Stimulated activated CD8-positive, alpha-beta memory T cell treated with anti-CD3 and anti-CD28 coated beads, Interleukin-4, amount 100 ng/mL, for 4 hours (primary cell): ENCODE measurements around the gene SLC22A23.

ENCODE experiments used
- DNase-seq, 2 donors: peaks; one replicate each; pipeline ENCODE4 v3.0.0-alpha.2; 2020; ENCODE audit warnings: low read depth in 2 of 2, low spot score in 1 of 2

SLC22A23 gene

DNA sequence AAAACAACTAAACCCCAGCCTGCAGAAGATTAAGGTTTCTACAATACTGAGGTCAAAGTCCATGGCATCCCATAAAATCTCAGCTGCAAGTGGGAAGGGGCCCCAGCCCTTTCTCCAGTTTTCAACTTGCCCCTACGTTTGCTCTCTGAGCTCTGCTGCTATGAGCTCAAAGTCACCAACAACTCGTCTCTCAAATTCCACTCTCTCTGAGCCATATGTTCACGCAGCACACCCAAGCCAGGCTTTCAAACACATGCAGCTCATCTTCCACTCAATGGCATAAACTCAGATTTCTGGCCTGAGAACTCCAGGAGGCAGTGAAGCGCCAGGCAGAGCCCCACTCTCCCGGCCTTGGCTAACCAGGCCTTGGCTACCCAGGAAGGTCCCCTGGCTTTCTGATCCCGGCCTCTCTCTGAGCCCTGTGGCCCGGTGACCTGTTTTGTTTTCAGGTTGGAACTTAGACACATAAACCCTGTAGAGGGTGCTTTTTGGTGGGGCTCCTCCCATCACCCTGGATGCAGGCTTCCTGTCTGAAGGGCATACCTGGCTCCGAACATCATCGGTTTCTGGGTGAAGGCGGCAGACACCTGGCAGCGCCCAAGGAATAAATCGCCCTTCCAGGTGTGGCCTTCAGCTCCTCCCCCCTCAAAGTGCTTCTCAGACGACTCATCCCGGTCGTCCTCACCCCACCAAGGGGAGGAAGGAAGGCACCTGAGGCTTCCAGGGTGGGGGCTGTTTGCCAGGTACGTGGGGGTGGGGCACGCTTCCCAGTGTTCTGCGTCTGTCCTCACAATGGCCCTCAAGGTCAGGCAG is 12.4 kb downstream of the SLC22A23 start:
- DNase-seq: no peak

DNA sequence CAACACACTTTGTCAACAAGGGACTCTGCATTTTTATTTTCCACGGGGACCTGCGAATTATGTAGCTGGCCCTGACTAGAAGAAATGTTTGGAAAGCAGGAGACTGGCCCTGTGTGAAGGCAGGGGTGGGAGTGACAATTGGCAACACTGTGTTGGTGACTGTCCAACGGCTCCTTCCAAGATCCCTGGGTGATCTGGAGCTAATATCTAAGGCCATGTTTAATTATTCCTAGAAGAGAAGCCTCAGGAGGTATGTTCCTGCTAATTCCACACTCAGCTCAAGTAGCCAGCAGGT is 13.7 kb downstream of the SLC22A23 start:
- DNase-seq: no peak

GRCh38 chr6:3442431-3443220 is 14.2 kb downstream of the SLC22A23 start:
- DNase-seq: no peak

- no peak for DNase-seq
Observed at GRCh38 chr6:3440911-3441310, 15.9 kb downstream of the SLC22A23 start.

GRCh38 chr6:3439961-3440360 is 16.9 kb downstream of the SLC22A23 start:
- DNase-seq: no peak

- DNase-seq: no peak
Observed at GRCh38 chr6:3438190-3439167, 18.4 kb downstream of the SLC22A23 start.

DNA sequence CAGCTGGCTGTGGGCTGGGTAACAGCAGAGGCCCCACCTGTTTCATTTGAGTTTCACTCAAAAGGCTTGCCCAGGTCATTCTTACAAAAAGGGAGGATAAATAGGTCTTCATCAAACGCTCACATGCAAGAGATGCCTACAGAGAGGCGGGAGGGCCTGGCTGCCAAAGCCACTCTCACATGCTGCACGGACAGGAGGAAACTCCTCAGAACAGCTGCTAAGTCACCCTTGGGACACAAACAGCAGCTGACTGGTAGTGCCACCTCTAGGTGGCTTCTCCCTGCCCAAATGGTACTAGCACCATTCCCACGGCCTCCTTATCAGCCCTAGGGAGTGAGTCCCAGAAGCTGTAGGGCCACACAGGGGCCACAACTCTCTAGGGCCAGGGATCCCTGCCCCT is 23.8 kb downstream of the SLC22A23 start:
- no peak for DNase-seq

GRCh38 chr6:3432416-3432815 is 24.4 kb downstream of the SLC22A23 start:
- DNase-seq: no peak

- no peak for DNase-seq
Observed at GRCh38 chr6:3431994-3432393, 24.9 kb downstream of the SLC22A23 start.

- DNase-seq: no peak
Observed at GRCh38 chr6:3429211-3429610, 27.6 kb downstream of the SLC22A23 start.

DNA sequence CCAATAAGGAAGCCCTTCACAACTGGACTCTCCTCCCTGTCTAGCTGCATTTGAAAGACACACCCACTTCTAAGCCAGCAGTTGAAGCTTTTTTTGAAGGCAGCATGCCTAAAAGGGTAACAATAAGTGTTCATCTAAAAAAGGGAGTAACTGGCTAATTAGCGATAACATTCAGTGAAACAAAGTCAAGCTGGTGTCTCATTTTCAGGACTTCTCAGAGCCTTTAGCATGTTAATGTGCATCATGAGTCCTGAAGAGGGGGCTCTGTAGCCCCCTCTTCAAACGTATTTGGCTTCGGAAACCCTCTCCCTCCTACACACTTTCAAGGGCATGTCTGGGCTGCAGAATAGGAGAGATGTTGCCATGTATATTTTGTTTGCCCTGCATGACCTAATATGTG is 28.1 kb downstream of the SLC22A23 start:
- DNase-seq: no peak

DNA sequence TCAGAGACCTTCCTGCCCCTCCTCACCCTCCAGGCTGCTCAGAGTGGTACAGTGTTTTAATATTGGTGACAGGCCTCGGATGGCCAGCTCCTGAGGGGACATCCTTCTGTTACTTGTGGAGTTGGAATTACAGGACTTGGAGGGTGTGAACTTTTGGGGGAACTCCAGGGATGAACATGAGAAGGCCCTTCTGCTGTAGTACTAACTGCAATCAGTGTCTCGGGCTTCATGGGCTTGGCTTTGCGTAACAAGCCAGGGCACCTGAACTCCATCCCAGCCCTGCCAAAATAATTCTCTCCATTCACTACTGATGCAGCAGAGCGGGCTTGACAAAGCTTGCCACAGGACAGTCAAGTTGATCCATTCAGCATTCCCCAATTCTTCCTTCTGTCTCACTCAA is 28.6 kb downstream of the SLC22A23 start:
- DNase-seq: no peak

GRCh38 chr6:3427687-3428085 is 29.2 kb downstream of the SLC22A23 start:
- DNase-seq: no peak

DNA sequence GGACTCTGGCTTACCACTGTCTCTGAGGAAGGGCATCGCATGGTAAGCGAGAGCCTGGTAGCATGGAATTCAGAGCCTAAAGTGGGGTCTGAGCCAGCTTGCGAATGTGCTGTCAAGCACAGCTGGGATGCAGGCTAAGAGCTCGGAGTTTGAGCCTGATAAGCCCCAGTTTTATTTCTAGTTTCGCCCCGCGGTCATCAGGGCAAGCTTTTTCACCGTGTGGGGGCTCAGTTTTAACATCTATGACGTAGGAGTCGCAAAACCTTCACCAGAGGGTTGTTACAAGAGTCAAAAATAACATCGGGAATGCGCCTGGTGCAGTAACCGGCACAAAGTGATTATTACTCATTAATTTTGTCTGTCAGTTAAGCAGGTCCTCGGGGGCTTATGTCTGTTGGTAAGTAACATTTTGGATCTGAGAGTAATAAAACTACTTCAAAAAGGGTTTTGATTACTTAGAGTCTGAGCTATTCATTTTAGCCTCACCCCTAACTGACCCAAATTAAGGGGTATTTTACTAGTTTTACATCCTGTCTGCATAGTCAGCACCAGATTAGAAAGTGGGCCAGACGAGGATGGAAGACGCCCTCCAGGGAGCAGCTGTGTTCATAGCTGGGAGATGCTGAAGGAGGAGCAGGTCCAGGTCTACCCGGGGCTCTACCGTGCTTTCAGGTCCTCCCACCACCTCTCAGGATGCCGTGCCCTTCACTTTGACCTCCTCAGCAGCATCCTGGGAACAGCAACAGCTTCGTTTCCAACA is 29.7 kb downstream of the SLC22A23 start:
- DNase-seq: no peak

- no peak for DNase-seq
Observed at GRCh38 chr6:3426091-3426926, 30.5 kb downstream of the SLC22A23 start.

DNA sequence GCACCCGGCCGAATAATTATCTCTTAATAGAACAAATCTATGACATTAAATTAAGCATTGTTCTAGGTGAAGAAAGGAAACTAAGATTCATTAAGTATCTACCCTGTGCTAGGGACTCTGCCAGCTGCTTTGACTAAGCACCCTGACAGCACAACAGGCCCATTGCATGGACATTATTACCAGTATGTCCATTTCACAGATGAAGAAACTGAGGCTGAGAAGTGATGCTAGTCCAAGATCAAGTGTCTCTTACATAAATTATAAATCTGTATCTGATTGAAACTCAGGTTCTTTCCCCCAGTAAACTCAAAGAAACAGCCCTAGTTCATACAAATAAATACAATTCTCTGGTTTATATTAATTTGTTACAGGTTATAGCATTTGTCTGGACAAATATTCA is 31.3 kb downstream of the SLC22A23 start:
- no peak for DNase-seq

GRCh38 chr6:3424185-3424927 is 32.5 kb downstream of the SLC22A23 start:
- DNase-seq: no peak

- no peak for DNase-seq
Observed at GRCh38 chr6:3423439-3424184, 33.2 kb downstream of the SLC22A23 start.
